Right atrium auricular region (tissue), 2 donors: ENCODE results near the gene FSD1L. TPM values are rescaled to one million over a fixed set of nuclear protein-coding genes. Genes with fewer than 3 reads are reported as not detected.

Source experiments
- DNase-seq: peaks from one replicate; pipeline ENCODE4 v3.0.0-alpha.2; 2019; ENCODE audit warnings: low spot score
- H3K27ac ChIP-seq, 2 donors: fragments of 200-600 bp; sonication (generic); 1 replicate in 1 of 2; 2 replicates in 1 of 2; pipeline ENCODE4 v1.5.1; 2016 to 2019
- H3K27me3 ChIP-seq, 2 donors: fragments of 200-600 bp; sonication (generic); one replicate each; pipeline versions ENCODE4 v1.5.1 to v1.6.0; 2017 to 2019
- H3K36me3 ChIP-seq: fragments of 200-600 bp; sonication (generic); one replicate; pipeline ENCODE4 v1.5.1; 2016
- H3K4me1 ChIP-seq, 2 donors: fragments of 200-600 bp; sonication (generic); one replicate each; pipeline versions ENCODE4 v1.5.1 to v1.6.0; 2017 to 2019
- H3K4me3 ChIP-seq, 2 donors: fragments of 200-600 bp; sonication (generic); 1 replicate in 1 of 2; 2 replicates in 1 of 2; pipeline ENCODE4 v1.5.1; 2017 to 2019; ENCODE audit warnings: mild to moderate bottlenecking in 1 of 2, moderate library complexity in 1 of 2
- H3K9me3 ChIP-seq, 2 donors: fragments of 200-600 bp; sonication (generic); one replicate each; pipeline ENCODE4 v1.5.1; 2019
- total RNA-seq, 2 donors: library from RNA; depleted of rRNA; stranded (reverse); fragments of >200 nt; gene quantifications; one replicate each; pipeline ENCODE4 v1.1.0, GENCODE V29; 2016
- TF ChIP-seq, protein P1 (sequence below), 2 donors: fragments of 200-600 bp; sonication (generic); IDR thresholded peaks; one replicate each; pipeline ENCODE4 v1.5.1; 2019; ENCODE audit warnings: antibody characterized with exemption in 2 of 2

FSD1L gene
- total RNA-seq, 2 donors from 2014 or later = 1.6 to 1.7 TPM

DNA sequence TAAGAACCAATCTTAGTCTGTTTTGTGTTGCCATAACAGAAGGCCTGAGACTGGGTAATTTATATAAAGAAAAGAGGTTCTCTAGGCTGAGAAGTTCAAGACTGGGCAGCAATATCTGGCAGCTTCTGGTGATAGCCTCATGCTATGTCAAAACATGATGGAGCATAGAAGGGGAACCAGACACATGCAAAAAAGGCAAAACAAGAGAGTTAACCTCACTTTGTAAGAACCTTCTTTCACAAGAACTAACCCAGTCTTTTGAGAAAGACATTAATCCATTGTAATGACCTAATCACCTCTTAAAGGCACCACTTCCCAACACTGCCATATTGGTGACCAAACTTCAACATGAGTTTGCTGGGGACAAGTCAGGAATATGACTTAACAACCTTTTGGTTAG lies 37.3 kb downstream of the FSD1L start:
- Histone ChIP-seq H3K9me3 (no peaks in the 10 kb centered on the region), H3K4me3 (no peak overlapping the region), H3K27ac (no peak overlapping the region), H3K4me1 (no peaks in the 10 kb centered on the region), H3K36me3 (no peaks in the 10 kb centered on the region), H3K27me3 (no peaks in the 10 kb centered on the region)
- TF ChIP-seq, protein P1, sequence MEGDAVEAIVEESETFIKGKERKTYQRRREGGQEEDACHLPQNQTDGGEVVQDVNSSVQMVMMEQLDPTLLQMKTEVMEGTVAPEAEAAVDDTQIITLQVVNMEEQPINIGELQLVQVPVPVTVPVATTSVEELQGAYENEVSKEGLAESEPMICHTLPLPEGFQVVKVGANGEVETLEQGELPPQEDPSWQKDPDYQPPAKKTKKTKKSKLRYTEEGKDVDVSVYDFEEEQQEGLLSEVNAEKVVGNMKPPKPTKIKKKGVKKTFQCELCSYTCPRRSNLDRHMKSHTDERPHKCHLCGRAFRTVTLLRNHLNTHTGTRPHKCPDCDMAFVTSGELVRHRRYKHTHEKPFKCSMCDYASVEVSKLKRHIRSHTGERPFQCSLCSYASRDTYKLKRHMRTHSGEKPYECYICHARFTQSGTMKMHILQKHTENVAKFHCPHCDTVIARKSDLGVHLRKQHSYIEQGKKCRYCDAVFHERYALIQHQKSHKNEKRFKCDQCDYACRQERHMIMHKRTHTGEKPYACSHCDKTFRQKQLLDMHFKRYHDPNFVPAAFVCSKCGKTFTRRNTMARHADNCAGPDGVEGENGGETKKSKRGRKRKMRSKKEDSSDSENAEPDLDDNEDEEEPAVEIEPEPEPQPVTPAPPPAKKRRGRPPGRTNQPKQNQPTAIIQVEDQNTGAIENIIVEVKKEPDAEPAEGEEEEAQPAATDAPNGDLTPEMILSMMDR (IDR thresholded peaks at IDR 0.05) = no peak
- DNase-seq = no peak

DNA sequence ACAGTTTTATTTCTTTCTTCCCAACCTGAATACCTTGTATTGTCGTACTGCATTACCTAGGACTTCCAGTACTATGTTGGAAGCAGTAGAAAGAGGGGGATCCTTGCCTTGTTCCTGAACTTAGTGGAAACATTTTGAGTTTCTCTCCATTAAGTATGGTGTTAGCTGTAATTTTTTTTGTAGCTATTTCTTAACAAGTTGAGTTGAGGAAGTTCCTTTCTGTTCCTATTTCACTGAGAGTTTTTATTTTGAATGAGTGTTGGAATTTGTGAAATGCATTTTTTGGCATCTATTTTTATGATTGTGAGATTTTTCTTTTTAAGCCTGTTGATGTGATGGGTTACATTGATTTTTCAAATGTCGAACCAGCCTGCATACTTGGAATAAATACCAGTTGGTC lies 49.0 kb downstream of the FSD1L start:
- Histone ChIP-seq H3K27me3 (no peaks in the 10 kb centered on the region), H3K9me3 (no peaks in the 10 kb centered on the region), H3K27ac (no peak overlapping the region), H3K36me3 (no peaks in the 10 kb centered on the region), H3K4me1 (no peaks in the 10 kb centered on the region), H3K4me3 (no peak overlapping the region)
- DNase-seq = no peak
- TF ChIP-seq, protein P1 (IDR thresholded peaks at IDR 0.05) = no peak

- TF ChIP-seq, protein P1 (IDR thresholded peaks at IDR 0.05) = no peak
Measured at GRCh38 chr9:105497704-105498103, 49.9 kb downstream of the FSD1L start.

DNA sequence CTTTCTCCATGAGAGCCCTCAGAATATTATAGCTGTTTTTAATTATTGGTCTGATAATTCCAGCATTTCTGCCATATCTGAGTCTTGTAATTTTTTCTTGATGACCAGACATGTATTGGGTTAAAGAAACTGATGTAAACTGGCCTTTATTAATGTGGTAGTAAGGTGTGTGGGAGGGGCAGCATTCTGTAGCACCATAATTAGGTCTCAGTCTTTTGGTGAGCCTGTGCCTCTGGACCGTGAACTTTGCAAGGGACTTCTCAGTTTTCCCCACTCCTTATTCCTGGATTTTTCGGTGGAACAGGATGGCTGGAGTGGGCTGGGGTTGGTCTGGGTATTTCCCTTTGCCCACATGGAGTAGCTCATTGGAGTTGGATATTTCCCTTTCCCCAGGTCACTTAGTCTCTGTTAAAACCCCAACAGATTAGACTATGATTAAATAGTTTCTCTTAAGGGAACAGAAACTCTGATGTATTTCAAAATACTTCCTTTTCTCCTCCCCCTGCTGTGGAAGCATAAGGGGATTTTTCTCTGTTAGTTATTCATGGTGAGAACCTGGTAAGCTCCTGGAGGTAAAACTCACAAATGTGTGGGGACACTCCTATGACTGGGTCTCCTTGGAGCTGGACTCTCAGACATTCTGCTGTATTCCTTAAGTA lies 52.4 kb downstream of the FSD1L start:
- no peak for DNase-seq
- Histone ChIP-seq H3K9me3 (no peaks in the 10 kb centered on the region), H3K36me3 (no peaks in the 10 kb centered on the region), H3K4me3 (no peak overlapping the region), H3K27ac (no peak overlapping the region), H3K4me1 (no peaks in the 10 kb centered on the region), H3K27me3 (no peaks in the 10 kb centered on the region)
- TF ChIP-seq, protein P1 (IDR thresholded peaks at IDR 0.05) = no peak

More at GRCh38 chr9:105497704-105498103, 49.9 kb downstream of the FSD1L start:
- H3K9me3 ChIP-seq = no peaks in the 10 kb centered on the region
- H3K4me1 ChIP-seq = no peaks in the 10 kb centered on the region
- H3K27ac ChIP-seq = no peak overlapping the region
- no peak for DNase-seq
- no peak overlapping the region for H3K4me3 ChIP-seq
- H3K36me3 ChIP-seq = no peaks in the 10 kb centered on the region
- H3K27me3 ChIP-seq = no peaks in the 10 kb centered on the region

GRCh38 chr9:105501414-105501813 lies 53.6 kb downstream of the FSD1L start:
- no peak overlapping the region for H3K4me3 ChIP-seq
- H3K36me3 ChIP-seq = no peaks in the 10 kb centered on the region
- no peak overlapping the region for H3K27ac ChIP-seq
- H3K9me3 ChIP-seq = no peaks in the 10 kb centered on the region
- no peaks in the 10 kb centered on the region for H3K27me3 ChIP-seq
- no peak for DNase-seq
- no peaks in the 10 kb centered on the region for H3K4me1 ChIP-seq
- TF ChIP-seq, protein P1 (IDR thresholded peaks at IDR 0.05) = no peak

GRCh38 chr9:105502276-105502675 lies 54.4 kb downstream of the FSD1L start:
- no peak overlapping the region for H3K27ac ChIP-seq
- no peaks in the 10 kb centered on the region for H3K9me3 ChIP-seq
- TF ChIP-seq, protein P1 (IDR thresholded peaks at IDR 0.05) = no peak
- no peaks in the 10 kb centered on the region for H3K27me3 ChIP-seq
- H3K4me1 ChIP-seq = no peaks in the 10 kb centered on the region
- no peak for DNase-seq
- no peak overlapping the region for H3K4me3 ChIP-seq
- no peaks in the 10 kb centered on the region for H3K36me3 ChIP-seq
